HEK293 (cell line): ENCODE data around the gene CYP24A1.

ENCODE experiments used
- HOXA7 ChIP-seq: sonication (generic); formaldehyde crosslinking; IDR thresholded peaks from 2 replicates; pipeline ENCODE4 v1.8.1; 2022; ENCODE audit warnings: missing genetic modification reagents, borderline replicate concordance
- HOXC10 ChIP-seq: sonication (generic); formaldehyde crosslinking; IDR thresholded peaks from 2 replicates; pipeline ENCODE4 v1.8.1; 2023; ENCODE audit warnings: mild to moderate bottlenecking, missing genetic modification reagents
- HOXD13 ChIP-seq: sonication (generic); formaldehyde crosslinking; IDR thresholded peaks from 2 replicates; pipeline ENCODE4 v1.8.0; 2022; ENCODE audit warnings: missing genetic modification reagents, borderline replicate concordance
- IKZF3 ChIP-seq: fragments of 450-650 bp; IDR thresholded peaks from 2 replicates; pipeline ENCODE4 v1.5.0; 2018; ENCODE audit warnings: missing biosample characterization, mild to moderate bottlenecking, missing genetic modification characterization, moderate library complexity
- KLF1 ChIP-seq: fragments of 450-650 bp; formaldehyde crosslinking; IDR thresholded peaks from 2 replicates; pipeline ENCODE4 v1.5.1; 2016; ENCODE audit warnings: missing biosample characterization, missing genetic modification characterization
- PRDM10 ChIP-seq: fragments of 450-650 bp; formaldehyde crosslinking; IDR thresholded peaks from 2 replicates; pipeline ENCODE4 v1.5.1; 2016; ENCODE audit warnings: missing biosample characterization, missing genetic modification characterization
- SP2 ChIP-seq: fragments of 450-650 bp; formaldehyde crosslinking; IDR thresholded peaks from 2 replicates; pipeline ENCODE4 v1.5.1; 2016; ENCODE audit warnings: missing biosample characterization, missing genetic modification characterization
- TCF7L2 ChIP-seq: IDR thresholded peaks from 2 replicates; pipeline ENCODE4 v1.6.1; 2011; ENCODE audit warnings: low read depth, mild to moderate bottlenecking, inconsistent platforms, low read length, moderate library complexity, borderline replicate concordance
- TSHZ1 ChIP-seq: fragments of 450-650 bp; formaldehyde crosslinking; IDR thresholded peaks from 2 replicates; pipeline ENCODE4 v1.5.1; 2016; ENCODE audit warnings: missing biosample characterization, missing genetic modification characterization, borderline replicate concordance
- YY2 ChIP-seq: fragments of 450-650 bp; formaldehyde crosslinking; IDR thresholded peaks from 2 replicates; pipeline ENCODE4 v1.5.1; 2016; ENCODE audit warnings: missing biosample characterization, missing genetic modification characterization
- ZBTB11 ChIP-seq: fragments of 450-650 bp; formaldehyde crosslinking; conservative IDR thresholded peaks from 2 replicates; pipeline ENCODE4 v1.5.1; 2016; ENCODE audit warnings: low read depth, missing biosample characterization, missing genetic modification characterization
- ZBTB20 ChIP-seq: fragments of 450-650 bp; formaldehyde crosslinking; IDR thresholded peaks from 2 replicates; pipeline ENCODE4 v1.5.1; 2016; ENCODE audit warnings: missing biosample characterization, missing genetic modification characterization
- ZBTB26 ChIP-seq: fragments of 450-650 bp; formaldehyde crosslinking; optimal IDR thresholded peaks from 2 replicates; pipeline ENCODE3; 2016; ENCODE audit warnings: missing biosample characterization, mild to moderate bottlenecking, missing genetic modification characterization
- ZBTB49 ChIP-seq: fragments of 450-650 bp; formaldehyde crosslinking; IDR thresholded peaks from 2 replicates; pipeline ENCODE4 v1.5.1; 2016; ENCODE audit warnings: missing biosample characterization, missing genetic modification characterization, low read depth
- ZFP3 ChIP-seq: fragments of 450-650 bp; formaldehyde crosslinking; IDR thresholded peaks from 2 replicates; pipeline ENCODE4 v1.5.1; 2016; ENCODE audit warnings: low read depth, missing biosample characterization, missing genetic modification characterization
- ZNF132 ChIP-seq: fragments of 450-650 bp; formaldehyde crosslinking; IDR thresholded peaks from 2 replicates; pipeline ENCODE4 v1.5.1; 2017; ENCODE audit warnings: missing biosample characterization, missing genetic modification characterization, borderline replicate concordance
- ZNF146 ChIP-seq: fragments of 450-650 bp; formaldehyde crosslinking; IDR thresholded peaks from 2 replicates; pipeline ENCODE4 v1.5.1; 2016; ENCODE audit warnings: missing biosample characterization, missing genetic modification characterization
- ZNF169 ChIP-seq: fragments of 450-650 bp; formaldehyde crosslinking; IDR thresholded peaks from 2 replicates; pipeline ENCODE4 v1.5.1; 2016; ENCODE audit warnings: missing biosample characterization, missing genetic modification characterization
- ZNF266 ChIP-seq: fragments of 450-650 bp; formaldehyde crosslinking; IDR thresholded peaks from 2 replicates; pipeline ENCODE4 v1.5.1; 2016; ENCODE audit warnings: missing biosample characterization, missing genetic modification characterization, low read depth
- ZNF513 ChIP-seq: fragments of 450-650 bp; IDR thresholded peaks from 2 replicates; pipeline ENCODE4 v1.5.1; 2018; ENCODE audit warnings: missing biosample characterization, missing genetic modification characterization
- ZNF548 ChIP-seq: fragments of 450-650 bp; formaldehyde crosslinking; IDR thresholded peaks from 2 replicates; pipeline ENCODE4 v1.5.1; 2016; ENCODE audit warnings: missing biosample characterization, missing genetic modification characterization
- ZNF600 ChIP-seq: fragments of 450-650 bp; formaldehyde crosslinking; IDR thresholded peaks from 2 replicates; pipeline ENCODE4 v1.5.1; 2016; ENCODE audit warnings: missing biosample characterization, missing genetic modification characterization
- ZNF621 ChIP-seq: fragments of 450-650 bp; formaldehyde crosslinking; IDR thresholded peaks from 2 replicates; pipeline ENCODE4 v1.5.1; 2017; ENCODE audit warnings: missing biosample characterization, missing genetic modification characterization

CYP24A1 gene

GRCh38 chr20:54168961-54169862, 4.6 kb downstream of the CYP24A1 start (continued):
- TF ChIP-seq ZBTB49 (tag by site-specific recombination) (no peak), HOXA7 (CRISPR knock-in tag) (no peak), TSHZ1 (tag by site-specific recombination) (peak; percentile 59; the same call in 1 of the 2 replicates), IKZF3 (tag by site-specific recombination) (no peak), ZNF621 (tag by site-specific recombination) (no peak), ZBTB20 (tag by site-specific recombination) (no peak), TCF7L2 (0 out of 2 replicates have a peak, but pooled peaks have one; percentile 36), KLF1 (tag by site-specific recombination) (no peak), HOXC10 (CRISPR knock-in tag) (no peak), ZBTB26 (no peak), ZNF266 (tag by site-specific recombination) (no peak), PRDM10 (tag by site-specific recombination) (peak; percentile 55; the same call in 1 of the 2 replicates), ZNF169 (no peak), ZFP3 (tag by site-specific recombination) (no peak), YY2 (no peak), ZBTB11 (tag by site-specific recombination) (no peak), ZNF548 (tag by site-specific recombination) (no peak), ZNF132 (tag by site-specific recombination) (no peak), ZNF600 (tag by site-specific recombination) (peak; percentile 75; the same call in 1 of the 2 replicates), SP2 (tag by site-specific recombination) (no peak), ZNF146 (no peak), ZNF513 (no peak), HOXD13 (no peak)
